Stimulated activated effector memory CD8-positive, alpha-beta T cell treated with anti-CD3 and anti-CD28 coated beads, Interleukin-12 subunit alpha, Interleukin-12 subunit beta, amount 100 ng/mL, for 72 hours (primary cell): ENCODE measurements around the gene LONRF2.
"Not testable (repeated sequence)": the region's sequence is repeated elsewhere in the genome, so short reads cannot be mapped to it uniquely, and the experiment has no call there.

Source experiments
- ATAC-seq: fragments of 150-1000 bp; cut with Tn5 transposase; 2 replicates; pipeline ENCODE4 v1.10.0; 2021
- DNase-seq, 2 donors: peaks; one replicate each; pipeline ENCODE4 v3.0.0; 2021 to 2022; ENCODE audit warnings: low spot score in 2 of 2
- H3K27ac Mint-ChIP-seq: one replicate; pipeline ENCODE4 v1.8.0; 2022; ENCODE audit warnings: mild to moderate bottlenecking, mixed read lengths
- H3K36me3 Mint-ChIP-seq: one replicate; pipeline ENCODE4 v1.8.0; 2022; ENCODE audit warnings: mild to moderate bottlenecking, mixed read lengths
- H3K4me1 Mint-ChIP-seq: one replicate; pipeline ENCODE4 v1.8.0; 2022; ENCODE audit warnings: mixed read lengths
- H3K4me3 Mint-ChIP-seq: one replicate; pipeline ENCODE4 v1.8.0; 2022; ENCODE audit warnings: mild to moderate bottlenecking, mixed read lengths
- H3K9me3 Mint-ChIP-seq: one replicate; pipeline ENCODE4 v1.8.0; 2022; ENCODE audit warnings: mixed read lengths

The LONRF2 gene

GRCh38 chr2:100257939-100258338, 64.4 kb downstream of the LONRF2 start:
- Mint-ChIP-seq H3K27ac (no peak overlapping the region), H3K4me3 (no peak overlapping the region), H3K9me3 (no peaks in the 10 kb centered on the region), H3K4me1 (no peaks in the 10 kb centered on the region), H3K36me3 (no peaks in the 10 kb centered on the region)
- DNase-seq (no peak), ATAC-seq (no peak)

DNA sequence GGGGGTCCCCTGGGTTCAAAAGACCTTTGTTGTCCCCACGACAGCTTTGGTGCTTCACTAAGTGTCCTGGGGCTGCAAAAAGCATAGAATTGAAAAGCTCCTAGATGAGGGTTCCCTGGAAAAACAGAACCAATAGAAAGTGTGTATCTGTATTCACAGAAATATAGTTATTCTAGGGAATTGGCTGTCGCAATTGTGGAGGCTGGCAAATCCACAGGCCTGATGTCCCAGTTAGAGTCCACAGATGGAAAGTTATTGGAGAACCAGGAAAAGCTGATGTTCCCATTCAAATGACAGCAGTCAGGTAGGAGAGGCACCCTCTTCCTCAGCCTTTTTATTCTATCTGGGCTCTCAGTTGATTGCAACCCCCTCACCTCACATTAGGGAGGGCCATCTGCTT, 65.5 kb downstream of the LONRF2 start:
- no peaks in the 10 kb centered on the region for H3K9me3 Mint-ChIP-seq
- H3K4me3 Mint-ChIP-seq, result no peak overlapping the region
- ATAC-seq (no peak), DNase-seq (no peak)
- H3K4me1 Mint-ChIP-seq, result no peaks in the 10 kb centered on the region
- no peak overlapping the region for H3K27ac Mint-ChIP-seq
- no peaks in the 10 kb centered on the region for H3K36me3 Mint-ChIP-seq

- DNase-seq, result no peak
- no peak for ATAC-seq
- Mint-ChIP-seq H3K27ac (no peak overlapping the region), H3K9me3 (no peaks in the 10 kb centered on the region), H3K36me3 (no peaks in the 10 kb centered on the region), H3K4me1 (no peaks in the 10 kb centered on the region), H3K4me3 (no peak overlapping the region)
Observed at GRCh38 chr2:100256416-100256815, 65.9 kb downstream of the LONRF2 start.

DNA sequence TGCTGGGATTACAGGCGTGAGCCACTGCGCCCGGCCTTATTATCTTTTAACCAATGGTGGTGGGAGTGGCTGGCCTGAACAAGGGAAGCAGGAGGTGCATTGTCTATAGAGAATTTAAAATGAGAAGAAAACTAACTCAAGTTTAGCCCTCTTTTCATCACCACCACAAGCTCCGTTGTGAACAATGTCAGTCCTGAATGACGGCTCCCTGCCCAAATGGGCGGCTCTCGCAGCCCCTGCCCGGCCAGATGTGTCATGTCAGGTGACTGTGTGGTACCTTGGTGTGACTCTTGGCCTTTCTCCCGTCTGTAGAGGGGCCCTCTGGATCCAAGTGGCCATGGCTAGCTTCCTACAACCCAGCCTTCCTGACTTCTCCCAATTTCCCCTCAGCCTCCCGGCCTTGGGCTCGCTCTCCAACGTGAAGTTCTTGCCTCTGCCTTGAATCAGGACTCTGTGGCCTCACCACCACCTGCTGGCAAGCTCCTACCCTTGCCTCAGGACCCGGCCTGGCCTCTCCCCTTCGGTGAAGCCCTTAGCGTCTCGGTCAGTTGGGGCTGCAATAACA, 67.6 kb downstream of the LONRF2 start:
- ATAC-seq, result no peak
- Mint-ChIP-seq H3K27ac (no peak overlapping the region), H3K4me1 (no peaks in the 10 kb centered on the region), H3K36me3 (no peaks in the 10 kb centered on the region), H3K9me3 (no peaks in the 10 kb centered on the region), H3K4me3 (no peak overlapping the region)
- no peak for DNase-seq

GRCh38 chr2:100253786-100254185, 68.5 kb downstream of the LONRF2 start:
- DNase-seq, result no peak
- Mint-ChIP-seq H3K4me1 (no peaks in the 10 kb centered on the region), H3K4me3 (no peak overlapping the region), H3K27ac (no peak overlapping the region), H3K9me3 (no peaks in the 10 kb centered on the region), H3K36me3 (no peaks in the 10 kb centered on the region)
- ATAC-seq, result no peak

- ATAC-seq (no peak), DNase-seq (no peak)
- Mint-ChIP-seq H3K9me3 (no peaks in the 10 kb centered on the region), H3K4me3 (no peak overlapping the region), H3K4me1 (no peaks in the 10 kb centered on the region), H3K36me3 (no peaks in the 10 kb centered on the region), H3K27ac (no peak overlapping the region)
Observed at GRCh38 chr2:100252811-100253698, 69.2 kb downstream of the LONRF2 start.

DNA sequence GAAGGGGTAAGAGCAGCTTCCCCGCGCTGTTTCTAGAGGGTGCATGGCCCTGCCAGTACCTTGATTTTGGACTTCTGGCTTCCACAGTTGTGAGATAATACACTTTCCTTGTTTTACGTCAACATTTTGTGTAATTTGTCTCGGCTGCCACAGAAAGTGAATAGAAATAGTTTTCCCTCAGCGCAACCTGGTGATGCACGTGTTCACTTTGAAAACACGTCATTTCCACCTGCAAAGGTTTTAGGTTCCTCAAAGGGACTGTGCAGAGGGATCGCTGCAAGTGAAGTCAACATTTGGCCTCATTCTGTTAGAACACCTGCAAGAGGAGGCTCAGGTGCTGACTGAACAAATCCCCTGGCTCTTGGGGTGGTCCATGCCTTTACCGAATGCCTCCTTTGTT, 71.7 kb downstream of the LONRF2 start:
- ATAC-seq, result no peak
- H3K36me3 Mint-ChIP-seq, result no peaks in the 10 kb centered on the region
- no peak overlapping the region for H3K27ac Mint-ChIP-seq
- no peaks in the 10 kb centered on the region for H3K9me3 Mint-ChIP-seq
- H3K4me1 Mint-ChIP-seq, result no peaks in the 10 kb centered on the region
- H3K4me3 Mint-ChIP-seq, result no peak overlapping the region
- no peak for DNase-seq

GRCh38 chr2:100248971-100249370, 73.3 kb downstream of the LONRF2 start:
- H3K27ac Mint-ChIP-seq, result no peak overlapping the region
- no peak overlapping the region for H3K4me3 Mint-ChIP-seq
- H3K4me1 Mint-ChIP-seq, result no peaks in the 10 kb centered on the region
- DNase-seq (no peak), ATAC-seq (no peak)
- H3K9me3 Mint-ChIP-seq, result no peaks in the 10 kb centered on the region
- H3K36me3 Mint-ChIP-seq, result no peaks in the 10 kb centered on the region

DNA sequence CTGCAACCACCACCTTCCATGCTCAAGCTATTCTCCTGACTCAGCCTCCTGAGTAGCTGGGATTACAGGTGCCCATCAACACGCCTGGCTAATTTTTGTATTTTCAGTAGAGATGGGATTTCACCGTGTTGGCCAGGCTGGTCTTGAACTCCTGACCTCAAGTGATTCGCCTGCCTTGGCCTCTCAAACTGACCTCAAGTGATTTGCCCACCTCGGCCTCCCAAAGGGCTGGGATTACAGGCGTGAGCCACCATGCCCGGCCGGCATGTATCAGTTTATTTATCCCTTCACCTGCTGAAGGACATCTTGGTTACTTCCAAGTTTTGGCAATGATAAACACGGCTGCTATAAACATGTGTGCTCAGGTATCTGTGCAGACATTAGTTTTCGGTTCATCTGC, 73.7 kb downstream of the LONRF2 start:
- not testable (repeated sequence) for ATAC-seq, DNase-seq, H3K36me3 Mint-ChIP-seq, H3K9me3 Mint-ChIP-seq, H3K4me1 Mint-ChIP-seq, H3K27ac Mint-ChIP-seq, H3K4me3 Mint-ChIP-seq

GRCh38 chr2:100248044-100248330, 74.3 kb downstream of the LONRF2 start:
- Mint-ChIP-seq H3K4me3 (no peak overlapping the region), H3K4me1 (no peaks in the 10 kb centered on the region), H3K9me3 (no peaks in the 10 kb centered on the region), H3K36me3 (no peaks in the 10 kb centered on the region), H3K27ac (no peak overlapping the region)
- DNase-seq, result no peak
- ATAC-seq, result no peak

DNA sequence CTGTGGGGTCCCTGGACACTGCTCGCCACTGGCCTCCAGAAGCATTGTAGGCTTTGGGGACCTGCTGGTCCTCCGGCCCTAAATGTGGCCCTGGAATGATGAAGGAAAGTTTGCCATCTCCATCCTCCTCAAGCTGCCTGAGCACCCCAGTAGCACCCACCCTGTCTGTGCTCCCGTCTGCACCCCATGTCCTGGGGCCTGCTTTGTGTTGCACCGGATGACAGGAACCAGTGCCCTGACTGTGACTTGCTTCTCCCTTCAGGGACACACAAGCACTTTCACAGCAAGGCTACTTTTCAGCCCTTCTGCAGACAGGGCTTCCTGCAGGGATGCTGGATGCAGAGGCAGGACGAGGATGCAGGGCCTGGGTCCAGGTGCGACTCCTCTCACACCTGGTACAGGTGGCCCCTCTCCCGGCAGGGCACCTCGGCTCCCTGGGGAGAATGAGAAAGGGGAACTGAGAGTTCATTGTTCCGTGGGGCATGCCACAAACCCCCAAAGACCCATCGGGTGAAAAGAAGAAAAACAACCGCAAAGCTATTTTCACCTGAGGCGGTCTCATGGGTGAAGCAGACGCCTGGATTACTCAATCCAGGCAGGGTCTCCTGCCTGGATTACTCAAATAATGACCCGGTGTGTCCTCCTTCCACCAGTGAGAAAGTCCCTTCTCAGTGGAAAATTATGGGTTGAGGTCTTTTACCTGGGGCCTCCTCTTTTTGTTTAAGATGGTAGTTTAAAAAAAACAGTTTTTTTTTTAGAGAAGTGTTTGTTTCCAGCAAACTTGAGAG, 74.9 kb downstream of the LONRF2 start:
- peak; percentile 39 for ATAC-seq
- H3K27ac Mint-ChIP-seq, result no peak overlapping the region
- DNase-seq, result no peak
- H3K9me3 Mint-ChIP-seq, result no peaks in the 10 kb centered on the region
- H3K36me3 Mint-ChIP-seq, result no peaks in the 10 kb centered on the region
- H3K4me1 Mint-ChIP-seq, result no peaks in the 10 kb centered on the region
- H3K4me3 Mint-ChIP-seq, result no peak overlapping the region

- Mint-ChIP-seq H3K4me3 (no peak overlapping the region), H3K27ac (no peak overlapping the region), H3K9me3 (no peaks in the 10 kb centered on the region), H3K4me1 (no peaks in the 10 kb centered on the region), H3K36me3 (no peaks in the 10 kb centered on the region)
- no peak for DNase-seq
- no peak for ATAC-seq
Observed at GRCh38 chr2:100246163-100247145, 75.8 kb downstream of the LONRF2 start.

DNA sequence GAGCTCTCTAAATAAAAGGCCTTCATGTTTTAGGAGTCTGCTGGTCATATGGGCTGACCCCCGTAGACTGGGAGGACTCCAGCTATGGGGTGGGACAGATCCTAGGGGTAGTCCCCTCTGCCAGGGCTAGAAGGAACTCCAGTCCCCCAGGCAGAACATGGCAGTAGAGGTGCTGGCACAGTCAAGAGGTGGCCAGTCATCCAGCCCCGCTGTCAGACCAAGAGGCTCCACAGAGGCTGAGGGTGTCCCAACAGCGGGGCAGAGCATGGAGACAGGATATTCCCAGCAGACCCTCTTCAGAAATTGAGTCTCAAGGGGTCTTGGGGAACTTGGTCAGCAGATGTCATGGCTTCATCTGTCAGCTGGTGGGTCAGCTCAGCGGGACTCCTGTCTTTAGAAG, 76.6 kb downstream of the LONRF2 start:
- Mint-ChIP-seq H3K4me1 (peaks cover 3% of the 10 kb centered on the region), H3K36me3 (no peaks in the 10 kb centered on the region), H3K9me3 (no peaks in the 10 kb centered on the region), H3K27ac (no peak overlapping the region), H3K4me3 (no peak overlapping the region)
- ATAC-seq (no peak), DNase-seq (no peak)

GRCh38 chr2:100244881-100245605, 77.3 kb downstream of the LONRF2 start:
- ATAC-seq, result no peak

More at GRCh38 chr2:100244881-100245605, 77.3 kb downstream of the LONRF2 start:
- Mint-ChIP-seq H3K9me3 (no peaks in the 10 kb centered on the region), H3K4me3 (no peak overlapping the region), H3K36me3 (no peaks in the 10 kb centered on the region), H3K27ac (no peak overlapping the region), H3K4me1 (peaks cover 7% of the 10 kb centered on the region)
- no peak for DNase-seq
